ENCODE results near the gene HLCS.

- TF ChIP-seq, protein P1, sequence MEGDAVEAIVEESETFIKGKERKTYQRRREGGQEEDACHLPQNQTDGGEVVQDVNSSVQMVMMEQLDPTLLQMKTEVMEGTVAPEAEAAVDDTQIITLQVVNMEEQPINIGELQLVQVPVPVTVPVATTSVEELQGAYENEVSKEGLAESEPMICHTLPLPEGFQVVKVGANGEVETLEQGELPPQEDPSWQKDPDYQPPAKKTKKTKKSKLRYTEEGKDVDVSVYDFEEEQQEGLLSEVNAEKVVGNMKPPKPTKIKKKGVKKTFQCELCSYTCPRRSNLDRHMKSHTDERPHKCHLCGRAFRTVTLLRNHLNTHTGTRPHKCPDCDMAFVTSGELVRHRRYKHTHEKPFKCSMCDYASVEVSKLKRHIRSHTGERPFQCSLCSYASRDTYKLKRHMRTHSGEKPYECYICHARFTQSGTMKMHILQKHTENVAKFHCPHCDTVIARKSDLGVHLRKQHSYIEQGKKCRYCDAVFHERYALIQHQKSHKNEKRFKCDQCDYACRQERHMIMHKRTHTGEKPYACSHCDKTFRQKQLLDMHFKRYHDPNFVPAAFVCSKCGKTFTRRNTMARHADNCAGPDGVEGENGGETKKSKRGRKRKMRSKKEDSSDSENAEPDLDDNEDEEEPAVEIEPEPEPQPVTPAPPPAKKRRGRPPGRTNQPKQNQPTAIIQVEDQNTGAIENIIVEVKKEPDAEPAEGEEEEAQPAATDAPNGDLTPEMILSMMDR (IDR thresholded peaks at IDR 0.05) = no peak
- TF ChIP-seq POLR2A (IDR thresholded peaks at IDR 0.05) (no peak), POLR2AphosphoS5 (IDR thresholded peaks at IDR 0.05) (no peak), EP300 (IDR thresholded peaks at IDR 0.05) (no peak)
Measured at GRCh38 chr21:36761685-36762084, 204.8 kb downstream of the HLCS start.

All from sigmoid colon (tissue), 4 donors.